ENCODE data around the gene SLC17A5. TPM values are rescaled to one million over a fixed set of nuclear protein-coding genes. Genes with fewer than 3 reads are reported as not detected.

SLC17A5 gene
- total and polyA plus RNA-seq, 9 of the 15 experiments (the other 6 are each of a cell fraction or from before 2014, with no cell fraction given), result 1.3 to 7.2 (median 3.4) TPM

GRCh38 chr6:73664701-73665100 lies 10.9 kb upstream of the SLC17A5 start:
- H3K79me2 ChIP-seq (ENCODE audit: control insufficient read depth, insufficient read depth, low read length), result no peaks in the 10 kb centered on the region
- no peak overlapping the region for H3K4me3 ChIP-seq
- ATAC-seq (no peak), FAIRE-seq (no peak), DNase-seq (ENCODE audit: extremely low read depth in 1 of 4, low spot score in 3 of 4) (no peak)
- no peaks in the 10 kb centered on the region for H3K9me1 ChIP-seq (ENCODE audit: control insufficient read depth, insufficient read depth, low read length)
- H3K36me3 ChIP-seq (ENCODE audit: control insufficient read depth, insufficient read depth, low read length), result no peaks in the 10 kb centered on the region
- no peaks in the 10 kb centered on the region for H3K9me3 ChIP-seq (replicated peaks; ENCODE audit: control insufficient read depth, insufficient read depth, low read depth, low read length)
- TF ChIP-seq ZNF436 (CRISPR knock-in tag; IDR thresholded peaks at IDR 0.05) (no peak), XRCC4 (IDR thresholded peaks at IDR 0.05; ENCODE audit: extremely low read depth, insufficient read depth, insufficient read length) (no peak), SMC3 (conservative IDR thresholded peaks at IDR 0.05; ENCODE audit: insufficient read depth, low read depth, low read length) (no peak), LARP7 (IDR thresholded peaks at IDR 0.05) (no peak), MEF2D (tag; conservative IDR thresholded peaks at IDR 0.05; ENCODE audit: low read depth) (0 out of 2 replicates have a peak, but pooled peaks have one; percentile 34)
- no peak overlapping the region for H3K9ac ChIP-seq (ENCODE audit: insufficient read depth in 1 of 2, low read depth in 2 of 2, low read length in 2 of 2)
- no peak overlapping the region for H3K4me2 ChIP-seq (ENCODE audit: insufficient read depth, low read length)
- in situ Hi-C loops (cut with MboI), result no loop called here
- no peaks in the 10 kb centered on the region for H4K20me1 ChIP-seq (replicated peaks; ENCODE audit: control insufficient read depth, insufficient read depth, low read length)
- H3K27ac ChIP-seq (ENCODE audit: extremely low read depth, low read depth, low read length), result no peak overlapping the region
- no peaks in the 10 kb centered on the region for H3K4me1 ChIP-seq (replicated peaks in 1 of 2; ENCODE audit: control insufficient read depth in 2 of 2, insufficient read depth in 2 of 2, low read length in 2 of 2)
- 0 out of 5 replicates have a peak, but pooled peaks cover 0 to 2% of the 10 kb centered on the region in 2 experiments for H3K27me3 ChIP-seq (ENCODE audit: control insufficient read depth in 2 of 2, insufficient read depth in 2 of 2, low read length in 2 of 2)
- H2AFZ ChIP-seq (ENCODE audit: low read depth, low read length), result no peak overlapping the region
- POLR2A ChIA-PET, result no interaction called here
- intact Hi-C loops (cut with micrococcal nuclease), result no loop called here
- BruUV-seq (replicated peaks), result no TSS peak
- CTCF ChIA-PET (ENCODE audit: low intra/inter-chr PET ratio), result no interaction called here
- 13% methylated on average over 2 of the region's 2 CpGs for whole genome bisulfite sequencing (ENCODE audit: insufficient coverage, low coverage, missing lambda C conversion rate)

DNA sequence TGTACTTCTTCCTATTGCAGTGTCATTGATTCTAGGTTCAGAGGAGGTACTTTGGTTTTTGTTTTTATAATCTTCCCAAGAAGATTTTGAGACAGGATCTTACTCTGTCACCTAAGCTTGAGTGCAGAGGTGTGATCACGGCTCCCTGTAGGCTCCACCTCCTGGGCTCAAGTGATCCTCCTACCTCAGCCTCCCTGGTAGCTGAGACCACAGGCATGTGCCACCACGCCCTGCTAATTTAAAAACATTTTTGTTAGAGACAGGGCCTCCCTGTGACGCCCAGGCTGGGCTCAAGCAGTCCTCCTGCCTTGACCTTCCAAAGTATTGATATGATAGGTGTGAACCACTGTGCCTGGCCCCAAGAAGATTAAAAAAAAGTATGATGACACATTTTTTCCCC lies 3.4 kb upstream of the SLC17A5 start:
- H2AFZ ChIP-seq (ENCODE audit: low read depth, low read length), result no peak overlapping the region
- H4K20me1 ChIP-seq (replicated peaks; ENCODE audit: control insufficient read depth, insufficient read depth, low read length), result no peaks in the 10 kb centered on the region
- H3K9me1 ChIP-seq (ENCODE audit: control insufficient read depth, insufficient read depth, low read length), result no peaks in the 10 kb centered on the region
- FAIRE-seq (no peak), ATAC-seq (no peak), DNase-seq (ENCODE audit: extremely low read depth in 1 of 4, low spot score in 3 of 4) (peak in 1 of 4 experiments; percentile 10)
- no peak overlapping the region for H3K27ac ChIP-seq (ENCODE audit: extremely low read depth, low read depth, low read length)
- H3K27me3 ChIP-seq (ENCODE audit: control insufficient read depth in 2 of 2, insufficient read depth in 2 of 2, low read length in 2 of 2), result no peaks in the 10 kb centered on the region
- peaks cover 5 to 7% of the 10 kb centered on the region in 2 experiments; a peak in 3 of 5 replicates for H3K4me1 ChIP-seq (replicated peaks in 1 of 2; ENCODE audit: control insufficient read depth in 2 of 2, insufficient read depth in 2 of 2, low read length in 2 of 2)
- no peak overlapping the region for H3K4me3 ChIP-seq
- H3K36me3 ChIP-seq (ENCODE audit: control insufficient read depth, insufficient read depth, low read length), result no peaks in the 10 kb centered on the region
- WGBS (ENCODE audit: insufficient coverage, low coverage, missing lambda C conversion rate), result 40% methylated on average over 3 of the region's 3 CpGs
- no TSS peak for BruUV-seq (replicated peaks)
- POLR2A ChIA-PET, result no interaction called here
- intact Hi-C loops (cut with micrococcal nuclease) (no loop called here), in situ Hi-C loops (cut with MboI) (no loop called here)
- CTCF ChIA-PET (ENCODE audit: low intra/inter-chr PET ratio), result no interaction called here
- no peak overlapping the region for H3K4me2 ChIP-seq (ENCODE audit: insufficient read depth, low read length)
- no peaks in the 10 kb centered on the region for H3K9me3 ChIP-seq (replicated peaks; ENCODE audit: control insufficient read depth, insufficient read depth, low read depth, low read length)
- no peak overlapping the region for H3K9ac ChIP-seq (ENCODE audit: insufficient read depth in 1 of 2, low read depth in 2 of 2, low read length in 2 of 2)
- H3K79me2 ChIP-seq (ENCODE audit: control insufficient read depth, insufficient read depth, low read length), result peaks cover 16% of the 10 kb centered on the region; the same call in 2 of the 3 replicates
- TF ChIP-seq YY1 (IDR thresholded peaks at IDR 0.05; ENCODE audit: borderline replicate concordance in 1 of 3, control insufficient read depth in 1 of 3, extremely low read depth in 1 of 3, insufficient read depth in 3 of 3, insufficient read length in 1 of 3, insufficient replicate concordance in 2 of 3, low read depth in 1 of 3, low read length in 2 of 3) (no peak), RAD21 (CRISPR knock-in tag; conservative IDR thresholded peaks at IDR 0.05 in 1 of 2, IDR thresholded peaks at IDR 0.05 in 1 of 2) (no peak), NCOA6 (IDR thresholded peaks at IDR 0.05) (no peak), PYGO2 (tag; IDR thresholded peaks at IDR 0.05) (no peak), FOXJ2 (tag; IDR thresholded peaks at IDR 0.05) (no peak)
- TF ChIP-seq, protein P1, sequence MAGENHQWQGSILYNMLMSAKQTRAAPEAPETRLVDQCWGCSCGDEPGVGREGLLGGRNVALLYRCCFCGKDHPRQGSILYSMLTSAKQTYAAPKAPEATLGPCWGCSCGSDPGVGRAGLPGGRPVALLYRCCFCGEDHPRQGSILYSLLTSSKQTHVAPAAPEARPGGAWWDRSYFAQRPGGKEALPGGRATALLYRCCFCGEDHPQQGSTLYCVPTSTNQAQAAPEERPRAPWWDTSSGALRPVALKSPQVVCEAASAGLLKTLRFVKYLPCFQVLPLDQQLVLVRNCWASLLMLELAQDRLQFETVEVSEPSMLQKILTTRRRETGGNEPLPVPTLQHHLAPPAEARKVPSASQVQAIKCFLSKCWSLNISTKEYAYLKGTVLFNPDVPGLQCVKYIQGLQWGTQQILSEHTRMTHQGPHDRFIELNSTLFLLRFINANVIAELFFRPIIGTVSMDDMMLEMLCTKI (IDR thresholded peaks at IDR 0.05; ENCODE audit: partially characterized antibody), result no peak
- TF ChIP-seq, protein P2, sequence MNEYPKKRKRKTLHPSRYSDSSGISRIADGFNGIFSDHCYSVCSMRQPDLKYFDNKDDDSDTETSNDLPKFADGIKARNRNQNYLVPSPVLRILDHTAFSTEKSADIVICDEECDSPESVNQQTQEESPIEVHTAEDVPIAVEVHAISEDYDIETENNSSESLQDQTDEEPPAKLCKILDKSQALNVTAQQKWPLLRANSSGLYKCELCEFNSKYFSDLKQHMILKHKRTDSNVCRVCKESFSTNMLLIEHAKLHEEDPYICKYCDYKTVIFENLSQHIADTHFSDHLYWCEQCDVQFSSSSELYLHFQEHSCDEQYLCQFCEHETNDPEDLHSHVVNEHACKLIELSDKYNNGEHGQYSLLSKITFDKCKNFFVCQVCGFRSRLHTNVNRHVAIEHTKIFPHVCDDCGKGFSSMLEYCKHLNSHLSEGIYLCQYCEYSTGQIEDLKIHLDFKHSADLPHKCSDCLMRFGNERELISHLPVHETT (CRISPR knock-in tag; conservative IDR thresholded peaks at IDR 0.05 in 1 of 2, IDR thresholded peaks at IDR 0.05 in 1 of 2), result no peak

All from K562 (cell line).